ENCODE measurements around the gene EIF1B. TPM values are rescaled to one million over a fixed set of nuclear protein-coding genes. Genes with fewer than 3 reads are reported as not detected.

EIF1B gene
- 77.1 to 78.2 TPM (median 77.3 TPM) in 3 replicates for total RNA-seq

DNA sequence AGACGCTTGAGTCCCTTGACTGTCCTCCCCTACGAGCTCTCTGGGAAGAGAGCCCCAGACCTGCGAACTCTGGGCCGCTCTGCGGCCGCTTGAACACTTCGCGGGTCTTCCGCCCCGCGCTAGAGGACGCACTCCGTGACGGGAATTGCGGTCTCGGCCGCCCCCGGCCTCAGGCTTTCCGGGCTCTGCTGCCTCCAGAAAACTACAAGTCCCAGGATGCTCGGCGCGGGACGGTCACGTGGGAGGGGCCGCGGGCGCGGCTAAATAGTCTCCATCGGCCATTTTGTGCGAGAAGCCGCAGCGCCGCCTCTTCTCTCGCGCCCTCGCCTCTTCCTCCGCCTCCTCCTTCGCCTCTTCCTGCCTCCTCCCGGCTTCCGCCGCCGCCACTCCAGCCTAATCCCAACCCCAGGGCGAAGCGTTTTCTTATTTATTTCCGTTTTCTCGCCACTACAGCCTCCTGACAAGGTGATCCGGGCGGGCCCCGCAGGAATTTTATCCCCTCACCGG lies at the start of gene EIF1B:
TSS of gene EIF1B (plus strand) at position 290 of the 507 bp plus-strand sequence. CDS start 235 bp downstream, outside the sequence.
- Mint-ChIP-seq H3K9me3 (no peaks in the 10 kb centered on the region), H3K36me3 (peaks cover 12% of the 10 kb centered on the region), H3K4me1 (peaks cover 20% of the 10 kb centered on the region), H3K27me3 (ENCODE audit: low read depth) (no peaks in the 10 kb centered on the region), H3K27ac (peak within 1 kb of the TSS; percentile 100), H3K4me3 (peak within 1 kb of the TSS; percentile 100)
- TF ChIP-seq, protein P1, sequence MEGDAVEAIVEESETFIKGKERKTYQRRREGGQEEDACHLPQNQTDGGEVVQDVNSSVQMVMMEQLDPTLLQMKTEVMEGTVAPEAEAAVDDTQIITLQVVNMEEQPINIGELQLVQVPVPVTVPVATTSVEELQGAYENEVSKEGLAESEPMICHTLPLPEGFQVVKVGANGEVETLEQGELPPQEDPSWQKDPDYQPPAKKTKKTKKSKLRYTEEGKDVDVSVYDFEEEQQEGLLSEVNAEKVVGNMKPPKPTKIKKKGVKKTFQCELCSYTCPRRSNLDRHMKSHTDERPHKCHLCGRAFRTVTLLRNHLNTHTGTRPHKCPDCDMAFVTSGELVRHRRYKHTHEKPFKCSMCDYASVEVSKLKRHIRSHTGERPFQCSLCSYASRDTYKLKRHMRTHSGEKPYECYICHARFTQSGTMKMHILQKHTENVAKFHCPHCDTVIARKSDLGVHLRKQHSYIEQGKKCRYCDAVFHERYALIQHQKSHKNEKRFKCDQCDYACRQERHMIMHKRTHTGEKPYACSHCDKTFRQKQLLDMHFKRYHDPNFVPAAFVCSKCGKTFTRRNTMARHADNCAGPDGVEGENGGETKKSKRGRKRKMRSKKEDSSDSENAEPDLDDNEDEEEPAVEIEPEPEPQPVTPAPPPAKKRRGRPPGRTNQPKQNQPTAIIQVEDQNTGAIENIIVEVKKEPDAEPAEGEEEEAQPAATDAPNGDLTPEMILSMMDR (IDR thresholded peaks at IDR 0.05; ENCODE audit: unreplicated experiment), result peak; percentile 81
- peak; percentile 95 to 99 for DNase-seq (ENCODE audit: low spot score in 2 of 2, unreplicated experiment in 2 of 2)

DNA sequence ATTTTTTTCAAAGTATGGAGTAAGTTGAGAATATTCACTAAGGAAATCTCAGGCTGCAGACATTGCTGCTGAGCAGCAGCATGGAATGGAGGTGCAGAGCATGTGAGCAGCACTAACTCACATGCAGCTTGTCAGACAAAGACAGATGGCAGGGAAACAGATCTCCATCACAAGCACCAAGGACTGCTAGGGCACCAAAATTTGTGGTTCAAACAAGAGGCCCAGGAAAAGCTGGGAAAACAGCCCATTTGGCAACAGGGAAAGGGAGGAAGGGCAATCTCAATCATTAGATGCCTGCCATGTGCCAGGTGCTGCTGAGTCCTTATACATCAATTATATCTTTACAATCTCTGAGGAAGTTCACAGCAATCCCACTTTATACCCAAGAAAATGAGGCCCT lies 47.2 kb upstream of the EIF1B start:
- Mint-ChIP-seq H3K4me1 (no peaks in the 10 kb centered on the region), H3K4me3 (no peak overlapping the region), H3K27ac (no peak overlapping the region), H3K36me3 (no peaks in the 10 kb centered on the region), H3K9me3 (no peaks in the 10 kb centered on the region), H3K27me3 (ENCODE audit: low read depth) (peaks cover 78% of the 10 kb centered on the region)
- no peak for DNase-seq (ENCODE audit: low spot score in 2 of 2, unreplicated experiment in 2 of 2)
- TF ChIP-seq, protein P1 (IDR thresholded peaks at IDR 0.05; ENCODE audit: unreplicated experiment), result no peak

DNA sequence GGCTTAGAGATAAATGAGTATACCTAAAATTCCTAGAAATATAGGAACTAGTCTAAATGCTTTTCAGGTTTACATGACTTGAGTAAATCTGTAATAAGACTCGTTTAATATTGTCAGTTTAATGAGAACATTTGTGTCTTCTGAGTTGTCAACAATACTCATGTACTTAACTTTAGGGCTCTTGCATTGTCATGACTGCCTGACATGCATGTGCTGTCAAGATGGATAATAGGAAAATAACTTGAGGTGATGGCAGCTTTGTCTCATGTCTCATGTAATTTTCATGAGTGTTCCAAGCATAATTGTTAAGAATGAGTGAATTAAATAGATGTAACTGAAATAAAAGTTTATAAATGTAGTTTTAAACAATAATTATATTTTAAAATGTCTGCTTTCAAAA lies 45.1 kb upstream of the EIF1B start:
- TF ChIP-seq, protein P1 (IDR thresholded peaks at IDR 0.05; ENCODE audit: unreplicated experiment), result no peak
- Mint-ChIP-seq H3K36me3 (no peaks in the 10 kb centered on the region), H3K4me1 (no peaks in the 10 kb centered on the region), H3K4me3 (no peak overlapping the region), H3K9me3 (no peaks in the 10 kb centered on the region), H3K27me3 (ENCODE audit: low read depth) (peaks cover 79% of the 10 kb centered on the region), H3K27ac (no peak overlapping the region)
- DNase-seq (ENCODE audit: low spot score in 2 of 2, unreplicated experiment in 2 of 2), result no peak

DNA sequence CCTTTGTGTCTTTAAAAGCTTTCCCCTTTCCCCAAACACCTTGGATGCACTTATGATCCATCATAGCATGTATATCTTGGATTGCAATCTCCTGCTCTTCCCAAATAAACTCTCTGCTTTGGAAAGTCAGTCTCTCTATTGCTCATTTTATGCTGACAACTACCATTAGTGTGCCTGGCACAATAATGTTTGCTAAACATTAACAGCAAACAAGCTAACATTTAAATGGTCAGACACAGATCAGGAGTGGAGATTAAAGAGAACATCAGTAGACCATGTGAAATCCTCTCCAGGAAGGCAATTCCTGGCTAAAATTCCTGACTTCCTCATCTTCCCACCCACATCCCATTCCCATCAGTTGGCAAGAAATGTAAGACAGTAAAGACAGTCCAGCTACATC lies 44.3 kb upstream of the EIF1B start:
- no peak overlapping the region for H3K27ac Mint-ChIP-seq
- TF ChIP-seq, protein P1 (IDR thresholded peaks at IDR 0.05; ENCODE audit: unreplicated experiment), result no peak
- H3K36me3 Mint-ChIP-seq, result no peaks in the 10 kb centered on the region
- H3K9me3 Mint-ChIP-seq, result no peaks in the 10 kb centered on the region
- H3K27me3 Mint-ChIP-seq (ENCODE audit: low read depth), result peaks cover 80% of the 10 kb centered on the region
- H3K4me3 Mint-ChIP-seq, result no peak overlapping the region
- no peak for DNase-seq (ENCODE audit: low spot score in 2 of 2, unreplicated experiment in 2 of 2)
- H3K4me1 Mint-ChIP-seq, result no peaks in the 10 kb centered on the region

DNA sequence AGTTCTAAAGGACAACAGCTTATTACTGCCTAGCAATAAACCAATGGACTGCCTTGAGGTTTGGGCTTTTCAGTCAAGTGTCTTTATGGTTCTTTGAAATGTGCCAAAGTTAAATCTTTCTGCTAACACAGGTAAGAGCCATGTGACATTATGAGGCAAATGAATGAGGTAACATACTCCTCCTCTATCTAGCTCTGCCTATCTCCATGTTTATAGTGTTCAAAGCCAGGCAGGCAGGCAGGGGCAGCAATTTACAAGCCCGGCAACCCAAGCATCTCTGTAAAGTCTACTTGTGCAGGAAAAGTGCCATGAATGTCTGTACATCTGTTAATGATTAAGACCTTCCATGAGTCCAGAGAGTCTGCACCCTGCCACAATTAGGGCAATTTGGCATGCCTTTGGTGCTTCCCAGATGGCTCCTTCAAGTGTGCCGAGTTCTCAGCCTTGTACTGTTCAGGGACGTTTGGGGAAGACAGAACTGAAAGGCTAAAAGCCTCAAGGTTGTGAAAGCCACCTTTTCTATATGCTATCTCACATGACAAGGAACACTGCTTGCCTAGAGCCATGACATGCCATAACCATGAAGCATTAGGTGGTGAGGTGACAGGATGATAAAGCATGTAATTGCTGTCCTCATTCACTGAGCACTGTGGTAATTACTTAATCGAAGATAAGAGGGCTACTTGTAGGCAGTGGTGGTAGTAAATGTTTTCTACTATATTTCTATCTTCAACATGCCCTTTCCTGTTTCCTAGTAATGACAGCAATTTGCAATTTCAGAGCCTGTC lies 41.4 kb upstream of the EIF1B start:
- Mint-ChIP-seq H3K27me3 (ENCODE audit: low read depth) (peaks cover 85% of the 10 kb centered on the region), H3K4me1 (no peaks in the 10 kb centered on the region), H3K4me3 (no peak overlapping the region), H3K27ac (no peak overlapping the region), H3K9me3 (peaks cover 6% of the 10 kb centered on the region), H3K36me3 (no peaks in the 10 kb centered on the region)
- no peak for DNase-seq (ENCODE audit: low spot score in 2 of 2, unreplicated experiment in 2 of 2)
- TF ChIP-seq, protein P1 (IDR thresholded peaks at IDR 0.05; ENCODE audit: unreplicated experiment), result no peak

Data from mesothelial cell of epicardium (in vitro differentiated cells).